MM.1S (cell line): ENCODE measurements around the gene PHF1.

Experiments
- DNase-seq: peaks from one replicate; pipeline ENCODE4 v3.0.0-alpha.2; 2015
- H2AFZ ChIP-seq: fragments of 300-600 bp; sonication (generic); 2 replicates; pipeline ENCODE4 v1.6.0; 2016; ENCODE audit warnings: antibody characterized with exemption, low read length
- H3F3A ChIP-seq: fragments of 300-600 bp; sonication (generic); 2 replicates; pipeline ENCODE4 v1.6.1; 2016; ENCODE audit warnings: mild to moderate bottlenecking, antibody characterized with exemption, low read length, moderate library complexity, mixed read lengths; ENCODE audit not compliant: insufficient read depth
- H3K27ac ChIP-seq: fragments of 300-600 bp; sonication (generic); 2 replicates; pipeline ENCODE4 v1.5.1; 2016; ENCODE audit warnings: mild to moderate bottlenecking, low read length
- H3K27me3 ChIP-seq: fragments of 300-600 bp; sonication (generic); replicated peaks from 2 replicates; pipeline ENCODE4 v1.6.0; 2016; ENCODE audit warnings: low read length; ENCODE audit not compliant: insufficient read depth
- H3K36me3 ChIP-seq: fragments of 300-600 bp; sonication (generic); replicated peaks from 2 replicates; pipeline ENCODE4 v1.6.1; 2016; ENCODE audit warnings: mild to moderate bottlenecking, low read length, mixed read lengths; ENCODE audit not compliant: insufficient read depth
- H3K4me1 ChIP-seq: fragments of 300-600 bp; sonication (generic); 2 replicates; pipeline ENCODE4 v1.6.1; 2016; ENCODE audit warnings: low read length, mixed read lengths
- H3K4me2 ChIP-seq: fragments of 300-600 bp; sonication (generic); 2 replicates; pipeline ENCODE4 v1.6.0; 2016; ENCODE audit warnings: low read depth, low read length
- H3K4me3 ChIP-seq: fragments of 300-600 bp; sonication (generic); 2 replicates; pipeline ENCODE4 v1.5.1; 2016; ENCODE audit warnings: low read length, mixed read lengths
- H3K79me2 ChIP-seq: fragments of 300-600 bp; sonication (generic); 2 replicates; pipeline ENCODE4 v1.6.1; 2016; ENCODE audit warnings: mixed run types, low read length, mixed read lengths
- H3K9ac ChIP-seq: fragments of 300-600 bp; sonication (generic); 2 replicates; pipeline ENCODE4 v1.6.1; 2016; ENCODE audit warnings: low read length, mixed read lengths
- H3K9me2 ChIP-seq: fragments of 300-600 bp; sonication (generic); replicated peaks from 2 replicates; pipeline ENCODE4 v1.6.1; 2016; ENCODE audit warnings: mild to moderate bottlenecking, low read length, mixed read lengths; ENCODE audit not compliant: insufficient read depth
- H3K9me3 ChIP-seq: fragments of 300-600 bp; sonication (generic); replicated peaks from 2 replicates; pipeline ENCODE4 v1.6.1; 2016; ENCODE audit warnings: mild to moderate bottlenecking, low read length, mixed read lengths; ENCODE audit not compliant: insufficient read depth
- H4K20me1 ChIP-seq: fragments of 300-600 bp; sonication (generic); 2 replicates; pipeline ENCODE4 v1.6.1; 2016; ENCODE audit warnings: mild to moderate bottlenecking, low read length, moderate library complexity, mixed read lengths; ENCODE audit not compliant: insufficient read depth
- EZH2 ChIP-seq: fragments of 300-600 bp; sonication (generic); optimal IDR thresholded peaks from 2 replicates; pipeline ENCODE3; 2017; ENCODE audit warnings: low read depth, mild to moderate bottlenecking, antibody characterized with exemption, low read length, mixed read lengths
- EZH2phosphoT487 ChIP-seq: fragments of 300-600 bp; sonication (generic); IDR thresholded peaks from 2 replicates; pipeline ENCODE4 v1.6.1; 2018; ENCODE audit warnings: antibody characterized with exemption, low read length
- TF ChIP-seq, protein P1 (sequence below): fragments of 300-600 bp; sonication (generic); IDR thresholded peaks from 2 replicates; pipeline ENCODE4 v1.5.1; 2016; ENCODE audit warnings: antibody characterized with exemption, low read length, mixed read lengths

The PHF1 gene

GRCh38 chr6:33454009-33454946 lies 43.5 kb downstream of the PHF1 start, which contains the start of gene ZBTB9:
Gene ZBTB9 (plus strand): TSS chr6:33454576. CDS start chr6:33455101, 525 bp downstream.
- TF ChIP-seq EZH2phosphoT487 (no peak), EZH2 (no peak)
- TF ChIP-seq, protein P1, sequence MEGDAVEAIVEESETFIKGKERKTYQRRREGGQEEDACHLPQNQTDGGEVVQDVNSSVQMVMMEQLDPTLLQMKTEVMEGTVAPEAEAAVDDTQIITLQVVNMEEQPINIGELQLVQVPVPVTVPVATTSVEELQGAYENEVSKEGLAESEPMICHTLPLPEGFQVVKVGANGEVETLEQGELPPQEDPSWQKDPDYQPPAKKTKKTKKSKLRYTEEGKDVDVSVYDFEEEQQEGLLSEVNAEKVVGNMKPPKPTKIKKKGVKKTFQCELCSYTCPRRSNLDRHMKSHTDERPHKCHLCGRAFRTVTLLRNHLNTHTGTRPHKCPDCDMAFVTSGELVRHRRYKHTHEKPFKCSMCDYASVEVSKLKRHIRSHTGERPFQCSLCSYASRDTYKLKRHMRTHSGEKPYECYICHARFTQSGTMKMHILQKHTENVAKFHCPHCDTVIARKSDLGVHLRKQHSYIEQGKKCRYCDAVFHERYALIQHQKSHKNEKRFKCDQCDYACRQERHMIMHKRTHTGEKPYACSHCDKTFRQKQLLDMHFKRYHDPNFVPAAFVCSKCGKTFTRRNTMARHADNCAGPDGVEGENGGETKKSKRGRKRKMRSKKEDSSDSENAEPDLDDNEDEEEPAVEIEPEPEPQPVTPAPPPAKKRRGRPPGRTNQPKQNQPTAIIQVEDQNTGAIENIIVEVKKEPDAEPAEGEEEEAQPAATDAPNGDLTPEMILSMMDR = no peak
- peak within 1 kb of the TSS; percentile 37; the same call in 1 of the 2 replicates for H3K27ac ChIP-seq
- no peaks in the 10 kb centered on the region for H3K4me1 ChIP-seq
- H4K20me1 ChIP-seq = no peaks in the 10 kb centered on the region
- no peaks in the 10 kb centered on the region for H3K36me3 ChIP-seq
- no peaks in the 10 kb centered on the region for H3F3A ChIP-seq
- H2AFZ ChIP-seq = peak within 1 kb of the TSS; percentile 80
- peaks cover 20% of the 10 kb centered on the region for H3K79me2 ChIP-seq
- H3K9me3 ChIP-seq = no peaks in the 10 kb centered on the region
- peak within 1 kb of the TSS; percentile 97 for H3K4me2 ChIP-seq
- peak within 1 kb of the TSS; percentile 79 for H3K4me3 ChIP-seq
- H3K9me2 ChIP-seq = no peaks in the 10 kb centered on the region
- H3K27me3 ChIP-seq = no peaks in the 10 kb centered on the region
- DNase-seq = peak; percentile 96
- peak within 1 kb of the TSS; percentile 76 for H3K9ac ChIP-seq

DNA sequence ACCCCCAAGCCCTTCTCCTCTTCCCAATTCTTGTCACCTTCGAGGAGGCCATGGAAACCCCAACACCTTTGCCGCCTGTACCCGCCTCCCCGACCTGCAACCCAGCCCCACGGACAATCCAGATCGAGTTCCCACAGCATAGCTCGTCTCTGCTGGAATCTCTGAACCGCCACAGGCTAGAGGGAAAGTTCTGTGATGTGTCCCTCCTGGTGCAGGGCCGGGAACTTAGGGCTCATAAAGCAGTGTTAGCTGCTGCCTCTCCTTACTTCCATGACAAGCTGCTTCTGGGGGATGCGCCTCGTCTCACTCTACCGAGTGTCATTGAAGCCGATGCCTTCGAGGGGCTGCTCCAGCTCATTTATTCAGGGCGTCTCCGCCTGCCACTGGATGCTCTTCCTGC lies 44.2 kb downstream of the PHF1 start:
- TF ChIP-seq EZH2 = no peak
- TF ChIP-seq, protein P1 = no peak
- no peak for TF ChIP-seq EZH2phosphoT487
- Histone ChIP-seq H3K4me1 (no peaks in the 10 kb centered on the region), H3F3A (no peaks in the 10 kb centered on the region), H3K27me3 (no peaks in the 10 kb centered on the region), H3K36me3 (no peaks in the 10 kb centered on the region), H3K79me2 (peaks cover 20% of the 10 kb centered on the region), H4K20me1 (no peaks in the 10 kb centered on the region), H3K4me2 (peak overlapping the region; percentile 97), H3K9ac (peak overlapping the region; percentile 76; the same call in 1 of the 2 replicates), H2AFZ (peak overlapping the region; percentile 80), H3K9me2 (no peaks in the 10 kb centered on the region), H3K9me3 (no peaks in the 10 kb centered on the region), H3K4me3 (peak overlapping the region; percentile 79), H3K27ac (no peak overlapping the region)
- no peak for DNase-seq

GRCh38 chr6:33456156-33456555 lies 45.3 kb downstream of the PHF1 start:
- H3K79me2 ChIP-seq = peaks cover 20% of the 10 kb centered on the region
- no peak overlapping the region for H3K27ac ChIP-seq
- no peak overlapping the region for H3K4me2 ChIP-seq
- no peaks in the 10 kb centered on the region for H3K4me1 ChIP-seq
- no peak overlapping the region for H2AFZ ChIP-seq
- H3F3A ChIP-seq = no peaks in the 10 kb centered on the region
- no peak for DNase-seq
- TF ChIP-seq, protein P1 = no peak
- no peak for TF ChIP-seq EZH2phosphoT487
- no peak for TF ChIP-seq EZH2
- no peaks in the 10 kb centered on the region for H3K9me3 ChIP-seq
- no peaks in the 10 kb centered on the region for H3K36me3 ChIP-seq
- H4K20me1 ChIP-seq = no peaks in the 10 kb centered on the region
- no peak overlapping the region for H3K4me3 ChIP-seq
- no peaks in the 10 kb centered on the region for H3K27me3 ChIP-seq
- H3K9ac ChIP-seq = no peak overlapping the region
- no peaks in the 10 kb centered on the region for H3K9me2 ChIP-seq
